SU-DHL-6 (cell line): ENCODE results near the gene PRR3.

ENCODE experiments used
- EZH2phosphoT487 ChIP-seq: fragments of 200-600 bp; sonication (generic), shearing (Covaris generic); conservative IDR thresholded peaks from 2 replicates; pipeline ENCODE4 v1.6.1; 2018; ENCODE audit warnings: mild to moderate bottlenecking, antibody characterized with exemption, low read length, moderate library complexity, mixed read lengths
- TF ChIP-seq, protein P1 (sequence below): fragments of 200-600 bp; sonication (generic); IDR thresholded peaks from one replicate; pipeline ENCODE4 v1.5.1; 2017; ENCODE audit warnings: antibody characterized with exemption, mild to moderate bottlenecking, low read length, moderate library complexity; ENCODE audit not compliant: insufficient read depth, poor library complexity, severe bottlenecking

DNA sequence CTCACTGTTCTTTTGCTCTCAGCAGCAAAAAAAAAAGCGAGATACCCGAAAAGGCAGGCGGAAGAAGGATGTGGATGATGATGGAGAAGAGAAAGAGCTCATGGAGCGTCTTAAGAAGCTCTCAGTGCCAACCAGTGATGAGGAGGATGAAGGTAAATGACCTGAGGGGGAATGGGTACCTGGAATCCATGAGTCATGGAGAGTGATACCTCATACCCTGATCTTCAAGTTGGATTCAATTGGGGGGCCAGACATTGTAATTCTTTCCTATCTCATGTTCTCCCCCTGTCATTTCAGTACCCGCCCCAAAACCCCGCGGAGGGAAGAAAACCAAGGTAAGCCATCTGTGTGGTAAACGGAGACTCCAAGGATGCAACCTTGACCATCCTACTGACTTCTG, 21.0 kb downstream of the PRR3 start:
- TF ChIP-seq, protein P1, sequence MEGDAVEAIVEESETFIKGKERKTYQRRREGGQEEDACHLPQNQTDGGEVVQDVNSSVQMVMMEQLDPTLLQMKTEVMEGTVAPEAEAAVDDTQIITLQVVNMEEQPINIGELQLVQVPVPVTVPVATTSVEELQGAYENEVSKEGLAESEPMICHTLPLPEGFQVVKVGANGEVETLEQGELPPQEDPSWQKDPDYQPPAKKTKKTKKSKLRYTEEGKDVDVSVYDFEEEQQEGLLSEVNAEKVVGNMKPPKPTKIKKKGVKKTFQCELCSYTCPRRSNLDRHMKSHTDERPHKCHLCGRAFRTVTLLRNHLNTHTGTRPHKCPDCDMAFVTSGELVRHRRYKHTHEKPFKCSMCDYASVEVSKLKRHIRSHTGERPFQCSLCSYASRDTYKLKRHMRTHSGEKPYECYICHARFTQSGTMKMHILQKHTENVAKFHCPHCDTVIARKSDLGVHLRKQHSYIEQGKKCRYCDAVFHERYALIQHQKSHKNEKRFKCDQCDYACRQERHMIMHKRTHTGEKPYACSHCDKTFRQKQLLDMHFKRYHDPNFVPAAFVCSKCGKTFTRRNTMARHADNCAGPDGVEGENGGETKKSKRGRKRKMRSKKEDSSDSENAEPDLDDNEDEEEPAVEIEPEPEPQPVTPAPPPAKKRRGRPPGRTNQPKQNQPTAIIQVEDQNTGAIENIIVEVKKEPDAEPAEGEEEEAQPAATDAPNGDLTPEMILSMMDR: no peak
- TF ChIP-seq EZH2phosphoT487: no peak
